Activated CD4-positive, alpha-beta T cell treated with anti-CD3 and anti-CD28 coated beads, Interleukin-10, Interleukin-2, amounts not matched to agents 100 ng/mL and 50 ng/mL, durations not matched to agents 16 hours and 8 hours (primary cell): ENCODE results near the gene KRT79.

Experiments
- DNase-seq: peaks from one replicate; pipeline ENCODE4 v3.0.0-alpha.2; 2020

KRT79 gene

GRCh38 chr12:52817699-52818238 is 16.3 kb downstream of the KRT79 start:
- DNase-seq = no peak

- DNase-seq = no peak
Observed at GRCh38 chr12:52817003-52817698, 17.0 kb downstream of the KRT79 start.

GRCh38 chr12:52815676-52816588 is 18.2 kb downstream of the KRT79 start:
- no peak for DNase-seq

GRCh38 chr12:52815161-52815560 is 18.9 kb downstream of the KRT79 start:
- no peak for DNase-seq

- DNase-seq = no peak
Observed at GRCh38 chr12:52814710-52815155, 19.4 kb downstream of the KRT79 start.

GRCh38 chr12:52813885-52814709 is 20.0 kb downstream of the KRT79 start, which contains the start of gene KRT4:
TSS of gene KRT4 (minus strand) at chr12:52814116. CDS start at chr12:52814058, 58 bp downstream.
- DNase-seq = no peak

- no peak for DNase-seq
Observed at GRCh38 chr12:52813203-52813819, 20.8 kb downstream of the KRT79 start.

- DNase-seq = no peak
Observed at GRCh38 chr12:52812749-52813148, 21.4 kb downstream of the KRT79 start.

- no peak for DNase-seq
Observed at GRCh38 chr12:52812073-52812400, 22.1 kb downstream of the KRT79 start.

- no peak for DNase-seq
Observed at GRCh38 chr12:52811191-52812072, 22.7 kb downstream of the KRT79 start.

- DNase-seq = no peak
Observed at GRCh38 chr12:52810554-52810953, 23.6 kb downstream of the KRT79 start.

- DNase-seq = no peak
Observed at GRCh38 chr12:52809166-52809565, 24.9 kb downstream of the KRT79 start.

- no peak for DNase-seq
Observed at GRCh38 chr12:52808573-52809160, 25.4 kb downstream of the KRT79 start.

- DNase-seq = no peak
Observed at GRCh38 chr12:52807544-52808470, 26.3 kb downstream of the KRT79 start.

- DNase-seq = no peak
Observed at GRCh38 chr12:52806821-52807543, 27.1 kb downstream of the KRT79 start.

GRCh38 chr12:52806169-52806811 is 27.8 kb downstream of the KRT79 start:
- no peak for DNase-seq

- no peak for DNase-seq
Observed at GRCh38 chr12:52805739-52806138, 28.4 kb downstream of the KRT79 start.

GRCh38 chr12:52805000-52805399 is 29.1 kb downstream of the KRT79 start:
- no peak for DNase-seq

GRCh38 chr12:52802442-52802841 is 31.7 kb downstream of the KRT79 start:
- no peak for DNase-seq
